ENCODE measurements around the gene IL22.
"Not testable (repeated sequence)": the region's sequence is repeated elsewhere in the genome, so short reads cannot be mapped to it uniquely, and the experiment has no call there.

Gene IL22

GRCh38 chr12:68222326-68222725 is 31.1 kb downstream of the IL22 start:
- H3K4me3 ChIP-seq (ENCODE audit: low read depth, low read length), result peak overlapping the region; percentile 35
- TF ChIP-seq CTCF (IDR thresholded peaks at IDR 0.05; ENCODE audit: low read depth, low read length), result no peak

GRCh38 chr12:68221497-68221896 is 31.9 kb downstream of the IL22 start:
- no peak for TF ChIP-seq CTCF (IDR thresholded peaks at IDR 0.05; ENCODE audit: low read depth, low read length)
- no peak overlapping the region for H3K4me3 ChIP-seq (ENCODE audit: low read depth, low read length)

GRCh38 chr12:68210875-68211274 is 42.5 kb downstream of the IL22 start:
- no peak overlapping the region for H3K4me3 ChIP-seq (ENCODE audit: low read depth, low read length)
- no peak for TF ChIP-seq CTCF (IDR thresholded peaks at IDR 0.05; ENCODE audit: low read depth, low read length)

GRCh38 chr12:68209048-68209728 is 44.2 kb downstream of the IL22 start:
- H3K4me3 ChIP-seq (ENCODE audit: low read depth, low read length), result not testable (repeated sequence)

GRCh38 chr12:68207276-68207675 is 46.1 kb downstream of the IL22 start:
- no peak overlapping the region for H3K4me3 ChIP-seq (ENCODE audit: low read depth, low read length)
- TF ChIP-seq CTCF (IDR thresholded peaks at IDR 0.05; ENCODE audit: low read depth, low read length), result no peak

- no peak for TF ChIP-seq CTCF (IDR thresholded peaks at IDR 0.05; ENCODE audit: low read depth, low read length)
- no peak overlapping the region for H3K4me3 ChIP-seq (ENCODE audit: low read depth, low read length)
Observed at GRCh38 chr12:68206446-68206845, 47.0 kb downstream of the IL22 start.

GRCh38 chr12:68203460-68203875 is 49.9 kb downstream of the IL22 start:
- TF ChIP-seq CTCF (IDR thresholded peaks at IDR 0.05; ENCODE audit: low read depth, low read length), result no peak

GRCh38 chr12:68200854-68201253 is 52.5 kb downstream of the IL22 start:
- no peak for TF ChIP-seq CTCF (IDR thresholded peaks at IDR 0.05; ENCODE audit: low read depth, low read length)
- no peak overlapping the region for H3K4me3 ChIP-seq (ENCODE audit: low read depth, low read length)

More at GRCh38 chr12:68203460-68203875, 49.9 kb downstream of the IL22 start:
- no peak overlapping the region for H3K4me3 ChIP-seq (ENCODE audit: low read depth, low read length)

Data from WI38 (cell line).